Sigmoid colon (tissue), 4 donors: ENCODE measurements around the gene SLC1A2.

Source experiments
- POLR2AphosphoS5 ChIP-seq, 4 donors: sonication (generic); formaldehyde crosslinking; IDR thresholded peaks; one replicate each; pipeline ENCODE4 v1.6.1; 2017; ENCODE audit warnings: antibody characterized with exemption in 4 of 4
- TF ChIP-seq, protein P1 (sequence below), 4 experiments: fragments of 450-650 bp in 3 of 4; fragments of 200-600 bp in 1 of 4; IDR thresholded peaks; one replicate each; pipeline ENCODE4 v1.5.1; 2016 to 2019; ENCODE audit warnings: antibody characterized with exemption in 4 of 4, mild to moderate bottlenecking in 3 of 4, moderate library complexity in 2 of 4

DNA sequence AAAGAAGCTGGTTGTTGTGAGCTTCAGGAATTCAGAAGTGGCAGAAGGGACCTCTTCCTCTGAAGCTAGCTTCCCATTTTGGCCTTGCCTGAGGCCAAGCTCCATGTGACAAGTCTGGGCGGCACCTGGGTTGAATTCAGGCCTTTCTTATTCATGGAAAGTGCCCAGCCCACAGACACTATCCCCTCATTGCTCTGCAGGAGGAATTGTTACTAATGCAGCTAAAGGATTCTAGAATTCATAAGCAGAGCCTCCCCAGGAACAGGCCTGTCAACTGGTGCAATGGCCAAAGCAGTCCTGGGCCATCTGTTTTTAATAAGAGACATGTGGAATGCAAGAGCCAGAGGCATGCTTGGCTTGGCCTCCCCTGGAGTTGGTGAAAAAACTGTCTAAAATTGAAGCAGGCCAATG, 71.4 kb downstream of the SLC1A2 start:
- TF ChIP-seq POLR2AphosphoS5 (IDR thresholded peaks at IDR 0.05), result peak in 1 of 4 donors; percentile 39
- TF ChIP-seq, protein P1, sequence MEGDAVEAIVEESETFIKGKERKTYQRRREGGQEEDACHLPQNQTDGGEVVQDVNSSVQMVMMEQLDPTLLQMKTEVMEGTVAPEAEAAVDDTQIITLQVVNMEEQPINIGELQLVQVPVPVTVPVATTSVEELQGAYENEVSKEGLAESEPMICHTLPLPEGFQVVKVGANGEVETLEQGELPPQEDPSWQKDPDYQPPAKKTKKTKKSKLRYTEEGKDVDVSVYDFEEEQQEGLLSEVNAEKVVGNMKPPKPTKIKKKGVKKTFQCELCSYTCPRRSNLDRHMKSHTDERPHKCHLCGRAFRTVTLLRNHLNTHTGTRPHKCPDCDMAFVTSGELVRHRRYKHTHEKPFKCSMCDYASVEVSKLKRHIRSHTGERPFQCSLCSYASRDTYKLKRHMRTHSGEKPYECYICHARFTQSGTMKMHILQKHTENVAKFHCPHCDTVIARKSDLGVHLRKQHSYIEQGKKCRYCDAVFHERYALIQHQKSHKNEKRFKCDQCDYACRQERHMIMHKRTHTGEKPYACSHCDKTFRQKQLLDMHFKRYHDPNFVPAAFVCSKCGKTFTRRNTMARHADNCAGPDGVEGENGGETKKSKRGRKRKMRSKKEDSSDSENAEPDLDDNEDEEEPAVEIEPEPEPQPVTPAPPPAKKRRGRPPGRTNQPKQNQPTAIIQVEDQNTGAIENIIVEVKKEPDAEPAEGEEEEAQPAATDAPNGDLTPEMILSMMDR (IDR thresholded peaks at IDR 0.05), result no peak
